ENCODE data around the gene MPP4. TPM values are rescaled to one million over a fixed set of nuclear protein-coding genes. Genes with fewer than 3 reads are reported as not detected.
A peak's percentile ranks its signal among the peaks of the same experiment; 100 is the strongest.

The MPP4 gene
- total RNA-seq, 3 donors from 2014 or later (not counting 1 experiment from before 2014, with no cell fraction given): 0.15 to 0.45 TPM; not detected in 1

- no peaks in the 10 kb centered on the region for H3K36me3 ChIP-seq (ENCODE audit: control insufficient read depth, insufficient read depth, low read length)
- peaks cover 2% of the 10 kb centered on the region for H3K4me1 ChIP-seq (ENCODE audit: control insufficient read depth, insufficient read depth, low read length)
- peak overlapping the region; percentile 85 to 92 for H3K27ac Mint-ChIP-seq
- H3K9me3 ChIP-seq (ENCODE audit: control insufficient read depth, insufficient read depth, low read length): no peaks in the 10 kb centered on the region
- WGBS (ENCODE audit: insufficient coverage): under 1% methylated on average over 56 of the region's 56 CpGs
- H3K36me3 Mint-ChIP-seq: no peaks in the 10 kb centered on the region
- DNase-seq: peak; percentile 83 to 91
- H3K4me3 Mint-ChIP-seq: peak overlapping the region; percentile 96
- no peak for TF ChIP-seq CTCF (IDR thresholded peaks at IDR 0.05)
- intact Hi-C loops (cut with micrococcal nuclease): loop anchor here (1.0 kb wide), 1 partner anchor 191 kb away; the partner anchor contains the start of genes STRADB and TRAK2
- H3K27me3 ChIP-seq (ENCODE audit: control insufficient read depth, insufficient read depth, low read length): no peaks in the 10 kb centered on the region
- H3K27ac ChIP-seq (ENCODE audit: low read length): peak overlapping the region; percentile 71
- no peaks in the 10 kb centered on the region for H3K9me3 Mint-ChIP-seq
- peaks cover 0 to under 1% of the 10 kb centered on the region in 2 donors for H3K27me3 Mint-ChIP-seq (ENCODE audit: low read depth in 2 of 2)
- peaks cover 15% of the 10 kb centered on the region in 2 donors for H3K4me1 Mint-ChIP-seq
- ATAC-seq: peak; percentile 90 to 94 (median 91)
- peak overlapping the region; percentile 78 for H3K4me3 ChIP-seq (ENCODE audit: low read length)
Observed at GRCh38 chr2:201642579-201643215, 55.7 kb downstream of the MPP4 start.

- Mint-ChIP-seq H3K27me3 (ENCODE audit: low read depth in 2 of 2) (no peaks in the 10 kb centered on the region), H3K27ac (peak overlapping the region; percentile 85 to 92), H3K36me3 (no peaks in the 10 kb centered on the region), H3K4me1 (peaks cover 15% of the 10 kb centered on the region in 2 donors), H3K4me3 (peak overlapping the region; percentile 96), H3K9me3 (no peaks in the 10 kb centered on the region)
- intact Hi-C loops (cut with micrococcal nuclease): loop anchor here (1.0 kb wide), 1 partner anchor 191 kb away; the partner anchor contains the start of genes STRADB and TRAK2
- Histone ChIP-seq H3K9me3 (ENCODE audit: control insufficient read depth, insufficient read depth, low read length) (no peaks in the 10 kb centered on the region), H3K4me3 (ENCODE audit: low read length) (peak overlapping the region; percentile 78), H3K4me1 (ENCODE audit: control insufficient read depth, insufficient read depth, low read length) (peaks cover 2% of the 10 kb centered on the region), H3K27me3 (ENCODE audit: control insufficient read depth, insufficient read depth, low read length) (no peaks in the 10 kb centered on the region), H3K27ac (ENCODE audit: low read length) (peak overlapping the region; percentile 71), H3K36me3 (ENCODE audit: control insufficient read depth, insufficient read depth, low read length) (no peaks in the 10 kb centered on the region)
- under 1% methylated on average over 16 of the region's 16 CpGs for WGBS (ENCODE audit: insufficient coverage)
- DNase-seq (no peak), ATAC-seq (peak; percentile 38 to 60 (median 52))
- no peak for TF ChIP-seq CTCF (IDR thresholded peaks at IDR 0.05)
Observed at GRCh38 chr2:201642086-201642578, 56.3 kb downstream of the MPP4 start.

- Histone ChIP-seq H3K9me3 (ENCODE audit: control insufficient read depth, insufficient read depth, low read length) (no peaks in the 10 kb centered on the region), H3K27ac (ENCODE audit: low read length) (no peak overlapping the region), H3K36me3 (ENCODE audit: control insufficient read depth, insufficient read depth, low read length) (no peaks in the 10 kb centered on the region), H3K4me3 (ENCODE audit: low read length) (no peak overlapping the region), H3K4me1 (ENCODE audit: control insufficient read depth, insufficient read depth, low read length) (peaks cover 2% of the 10 kb centered on the region), H3K27me3 (ENCODE audit: control insufficient read depth, insufficient read depth, low read length) (no peaks in the 10 kb centered on the region)
- Mint-ChIP-seq H3K4me3 (no peak overlapping the region), H3K4me1 (peaks cover 15% of the 10 kb centered on the region in 2 donors), H3K27ac (no peak overlapping the region), H3K9me3 (no peaks in the 10 kb centered on the region), H3K36me3 (no peaks in the 10 kb centered on the region), H3K27me3 (ENCODE audit: low read depth in 2 of 2) (no peaks in the 10 kb centered on the region)
- no peak for TF ChIP-seq CTCF (IDR thresholded peaks at IDR 0.05)
- DNase-seq (no peak), ATAC-seq (no peak)
- WGBS (ENCODE audit: insufficient coverage): 83% methylated on average over 3 of the region's 3 CpGs
- intact Hi-C loops (cut with micrococcal nuclease): no loop called here
Observed at GRCh38 chr2:201639205-201639604, 59.2 kb downstream of the MPP4 start.
